HCT116 (cell line): Measurements from ENCODE around the gene NCOA6. TPM values are rescaled to one million over a fixed set of nuclear protein-coding genes. Genes with fewer than 3 reads are reported as not detected.

ENCODE experiments used
- ATAC-seq: fragments of 200-7000 bp; cut with Tn5 transposase; 2 replicates; pipeline ENCODE4 v1.9.1; 2020; ENCODE audit warnings: mild to moderate bottlenecking, moderate library complexity
- BruUV-seq: library from RNA; stranded (reverse); fragments of 400-500 nt; replicated peaks from 2 replicates; lab custom pipeline; 2021; lab: Mats Ljungman, UMichigan
- CTCF ChIA-PET: fragments of 300-600 bp; sonication (Branson Sonifier 250); formaldehyde crosslinking; loops from one replicate; lab custom pipeline; 2021; ENCODE audit warnings: antibody characterized with exemption; lab: Charles Lee
- POLR2A ChIA-PET: fragments of 300-600, 350-600 bp; sonication (Branson Sonifier 250); formaldehyde crosslinking; loops from one replicate; lab custom pipeline; 2021; ENCODE audit warnings: antibody characterized with exemption; lab: Charles Lee
- RAD21 ChIA-PET, 2 experiments: fragments of 300-600 bp; sonication (Branson Sonifier 250); formaldehyde crosslinking; loops; one replicate each; lab custom pipeline; 2023; ENCODE audit warnings: low total read pairs in 2 of 2; ENCODE audit not compliant: uncharacterized antibody in 2 of 2, unreplicated experiment in 2 of 2, low non-redundant PET in 1 of 2; lab: Charles Lee
- DNase-seq: peaks from one replicate; pipeline ENCODE4 v3.0.0-alpha.2; 2010; ENCODE audit warnings: low read depth, low spot score
- H2AFZ ChIP-seq: fragments of 200-600 bp; shearing (Covaris generic), sonication (generic); 2 replicates; pipeline ENCODE4 v1.6.1; 2017; ENCODE audit warnings: low read depth, mixed run types, mixed read lengths, antibody characterized with exemption, low read length; ENCODE audit not compliant: poor library complexity, severe bottlenecking
- H3K27ac ChIP-seq: 2 replicates; pipeline ENCODE4 v1.5.1; 2012; ENCODE audit warnings: low read depth, low read length
- H3K27me3 ChIP-seq: fragments of 200-600 bp; sonication (generic); 2 replicates; pipeline ENCODE4 v1.6.1; 2016; ENCODE audit warnings: mixed run types, low read length, mixed read lengths; ENCODE audit not compliant: insufficient read depth
- H3K36me3 ChIP-seq, 2 experiments: fragments of 200-500 bp in 1 of 2; fragments of 200-600 bp in 1 of 2; sonication (Bioruptor generic) in 1 of 2; sonication (generic) in 1 of 2; 2 replicates each; pipeline versions ENCODE4 v1.5.1 to v1.6.1; 2014 to 2016; ENCODE audit warnings: low read length in 2 of 2, inconsistent platforms in 1 of 2, mixed read lengths in 1 of 2, mixed run types in 1 of 2; ENCODE audit not compliant: insufficient read depth in 2 of 2, control insufficient read depth in 1 of 2
- H3K4me1 ChIP-seq, 2 experiments: fragments of 200-600 bp in 1 of 2; sonication (generic) in 1 of 2; 2 replicates each; pipeline versions ENCODE4 v1.5.1 to v1.6.1; 2012 to 2017; ENCODE audit warnings: low read length in 2 of 2, inconsistent platforms in 1 of 2, mild to moderate bottlenecking in 1 of 2, mixed read lengths in 1 of 2, mixed run types in 1 of 2, moderate library complexity in 1 of 2; ENCODE audit not compliant: insufficient read depth in 2 of 2, control insufficient read depth in 1 of 2
- H3K4me2 ChIP-seq: fragments of 200-600 bp; sonication (generic); 2 replicates; pipeline ENCODE4 v1.6.1; 2017; ENCODE audit warnings: mixed run types, low read length, mixed read lengths
- H3K4me3 ChIP-seq, 2 experiments: fragments of 200-600 bp in 1 of 2; sonication (generic) in 1 of 2; replicated peaks in 1 of 2; 2 replicates each; pipeline ENCODE4 v1.5.1; 2011 to 2016; ENCODE audit warnings: low read length in 2 of 2, control low read depth in 1 of 2, low read depth in 1 of 2, mild to moderate bottlenecking in 1 of 2, mixed read lengths in 1 of 2, mixed run types in 1 of 2
- H3K79me2 ChIP-seq: fragments of 200-600 bp; sonication (generic); 2 replicates; pipeline ENCODE4 v1.6.1; 2017; ENCODE audit warnings: mild to moderate bottlenecking, mixed run types, low read length, moderate library complexity, mixed read lengths; ENCODE audit not compliant: insufficient read depth
- H3K9ac ChIP-seq: fragments of 200-600 bp; sonication (generic); 2 replicates; pipeline ENCODE4 v1.6.1; 2016; ENCODE audit warnings: low read length, mixed read lengths
- H3K9me2 ChIP-seq: fragments of 200-600 bp; sonication (generic), shearing (Covaris generic); 2 replicates; pipeline ENCODE4 v1.6.1; 2017; ENCODE audit warnings: mixed run types, mild to moderate bottlenecking, moderate library complexity; ENCODE audit not compliant: insufficient read depth
- H3K9me3 ChIP-seq, 2 experiments: fragments of 200-500 bp in 1 of 2; fragments of 200-600 bp in 1 of 2; sonication (Bioruptor generic) in 1 of 2; sonication (generic) in 1 of 2; 2 replicates each; pipeline ENCODE4 v1.6.1; 2014 to 2017; ENCODE audit warnings: low read length in 2 of 2, mixed read lengths in 2 of 2, inconsistent platforms in 1 of 2, low read depth in 1 of 2, mild to moderate bottlenecking in 1 of 2, mixed run types in 1 of 2, moderate library complexity in 1 of 2; ENCODE audit not compliant: control insufficient read depth in 1 of 2, insufficient read depth in 1 of 2
- H4K20me1 ChIP-seq: fragments of 200-600 bp; sonication (generic), shearing (Covaris generic); 2 replicates; pipeline ENCODE4 v1.6.1; 2017; ENCODE audit warnings: mixed run types, mild to moderate bottlenecking, moderate library complexity; ENCODE audit not compliant: insufficient read depth
- ATF3 ChIP-seq: IDR thresholded peaks from 2 replicates; pipeline ENCODE4 v1.6.1; 2012
- CBX3 ChIP-seq: IDR thresholded peaks from 2 replicates; pipeline ENCODE4 v1.6.1; 2012; ENCODE audit warnings: low read depth
- CEBPB ChIP-seq: IDR thresholded peaks from 2 replicates; pipeline ENCODE4 v1.6.1; 2012; ENCODE audit warnings: low read depth
- EGR1 ChIP-seq: IDR thresholded peaks from 2 replicates; pipeline ENCODE4 v1.6.1; 2012; ENCODE audit warnings: low read depth
- ELF1 ChIP-seq: IDR thresholded peaks from 2 replicates; pipeline ENCODE4 v1.6.1; 2012; ENCODE audit warnings: low read depth, borderline replicate concordance
- EZH2 ChIP-seq: fragments of 200-600 bp; sonication (generic); IDR thresholded peaks from 2 replicates; pipeline ENCODE4 v1.6.1; 2017; ENCODE audit warnings: antibody characterized with exemption, mixed run types
- EZH2phosphoT487 ChIP-seq: fragments of 200-600 bp; IDR thresholded peaks from 2 replicates; pipeline ENCODE4 v1.6.1; 2018; ENCODE audit warnings: antibody characterized with exemption, borderline replicate concordance
- FOSL1 ChIP-seq: IDR thresholded peaks from 2 replicates; pipeline ENCODE4 v1.6.1; 2012; ENCODE audit warnings: low read depth
- MAX ChIP-seq: IDR thresholded peaks from 2 replicates; pipeline ENCODE4 v1.6.1; 2012
- POLR2AphosphoS5 ChIP-seq: IDR thresholded peaks from 2 replicates; pipeline ENCODE4 v1.6.1; 2011; ENCODE audit warnings: mild to moderate bottlenecking, low read depth, low read length, moderate library complexity
- RAD21 ChIP-seq: IDR thresholded peaks from 2 replicates; pipeline ENCODE4 v1.6.1; 2012; ENCODE audit warnings: low read depth, mild to moderate bottlenecking
- REST ChIP-seq: IDR thresholded peaks from 2 replicates; pipeline ENCODE4 v1.6.1; 2012; ENCODE audit warnings: low read depth
- SIN3A ChIP-seq: IDR thresholded peaks from 2 replicates; pipeline ENCODE4 v1.6.1; 2012; ENCODE audit warnings: low read depth
- SP1 ChIP-seq: IDR thresholded peaks from 2 replicates; pipeline ENCODE4 v1.6.1; 2012; ENCODE audit warnings: low read depth
- SRF ChIP-seq: IDR thresholded peaks from 2 replicates; pipeline ENCODE4 v1.6.1; 2012; ENCODE audit warnings: low read depth
- TCF7L2 ChIP-seq: IDR thresholded peaks from 2 replicates; pipeline ENCODE4 v1.7.0; 2011; ENCODE audit warnings: borderline replicate concordance, inconsistent platforms; ENCODE audit not compliant: insufficient read depth, insufficient read length; ENCODE audit errors: extremely low read depth
- YY1 ChIP-seq: IDR thresholded peaks from 2 replicates; pipeline ENCODE4 v1.6.1; 2011; ENCODE audit warnings: low read length, low read depth, moderate library complexity, mild to moderate bottlenecking; ENCODE audit not compliant: insufficient replicate concordance; ENCODE audit errors: extremely low read depth
- ZFX ChIP-seq: fragments of 450-650 bp; IDR thresholded peaks from 2 replicates; pipeline ENCODE4 v1.6.1; 2017
- ZNF274 ChIP-seq: fragments of 200-500 bp; sonication (Bioruptor generic); IDR thresholded peaks from 2 replicates; pipeline ENCODE4 v1.6.1; 2014; ENCODE audit warnings: mild to moderate bottlenecking, low read depth, low read length, inconsistent platforms
- intact Hi-C: fragments of 100-400 bp; cut with micrococcal nuclease; formaldehyde crosslinking; loops from 2 replicates; pipeline ENCODE4 v1.10.0; 2022
- total RNA-seq: library from RNA; stranded (reverse); gene quantifications from one replicate; pipeline ENCODE4 v1.2.1, GENCODE V29; 2021; ENCODE audit not compliant: unreplicated experiment
- TF ChIP-seq, protein P1 (sequence below): IDR thresholded peaks from 2 replicates; pipeline ENCODE4 v1.6.1; 2011; ENCODE audit warnings: mild to moderate bottlenecking, low read length, moderate library complexity; ENCODE audit not compliant: insufficient replicate concordance; ENCODE audit errors: extremely low read depth

NCOA6 gene
- total RNA-seq, 1 experiment from 2014 or later, result 24.8 TPM

GRCh38 chr20:34773726-34774125 is 51.7 kb downstream of the NCOA6 start:
- POLR2A ChIA-PET, result no interaction called here
- Histone ChIP-seq H3K4me3 (no peak overlapping the region), H3K4me2 (no peak overlapping the region), H3K4me1 (no peaks in the 10 kb centered on the region), H3K9me2 (no peaks in the 10 kb centered on the region), H3K79me2 (no peaks in the 10 kb centered on the region), H2AFZ (no peak overlapping the region), H4K20me1 (no peaks in the 10 kb centered on the region), H3K9ac (no peak overlapping the region), H3K36me3 (peaks cover 18 to 22% of the 10 kb centered on the region in 2 experiments; a peak in 3 of 4 replicates), H3K27ac (no peak overlapping the region), H3K27me3 (no peaks in the 10 kb centered on the region), H3K9me3 (no peaks in the 10 kb centered on the region)
- BruUV-seq, result no TSS peak
- DNase-seq (no peak), ATAC-seq (no peak)
- intact Hi-C loops, result no loop called here
- CTCF ChIA-PET, result no interaction called here
- RAD21 ChIA-PET, result no interaction called here
- no peak for TF ChIP-seq ZFX
- no peak for TF ChIP-seq ZNF274
- TF ChIP-seq EZH2phosphoT487, result no peak
- no peak for TF ChIP-seq ATF3
- no peak for TF ChIP-seq FOSL1
- no peak for TF ChIP-seq CEBPB
- TF ChIP-seq MAX, result no peak
- TF ChIP-seq YY1, result no peak
- TF ChIP-seq TCF7L2, result no peak
- no peak for TF ChIP-seq REST
- no peak for TF ChIP-seq RAD21
- no peak for TF ChIP-seq ELF1
- TF ChIP-seq POLR2AphosphoS5, result no peak
- TF ChIP-seq EZH2, result no peak
- no peak for TF ChIP-seq EGR1
- TF ChIP-seq SRF, result no peak
- TF ChIP-seq SIN3A, result no peak
- TF ChIP-seq, protein P1, sequence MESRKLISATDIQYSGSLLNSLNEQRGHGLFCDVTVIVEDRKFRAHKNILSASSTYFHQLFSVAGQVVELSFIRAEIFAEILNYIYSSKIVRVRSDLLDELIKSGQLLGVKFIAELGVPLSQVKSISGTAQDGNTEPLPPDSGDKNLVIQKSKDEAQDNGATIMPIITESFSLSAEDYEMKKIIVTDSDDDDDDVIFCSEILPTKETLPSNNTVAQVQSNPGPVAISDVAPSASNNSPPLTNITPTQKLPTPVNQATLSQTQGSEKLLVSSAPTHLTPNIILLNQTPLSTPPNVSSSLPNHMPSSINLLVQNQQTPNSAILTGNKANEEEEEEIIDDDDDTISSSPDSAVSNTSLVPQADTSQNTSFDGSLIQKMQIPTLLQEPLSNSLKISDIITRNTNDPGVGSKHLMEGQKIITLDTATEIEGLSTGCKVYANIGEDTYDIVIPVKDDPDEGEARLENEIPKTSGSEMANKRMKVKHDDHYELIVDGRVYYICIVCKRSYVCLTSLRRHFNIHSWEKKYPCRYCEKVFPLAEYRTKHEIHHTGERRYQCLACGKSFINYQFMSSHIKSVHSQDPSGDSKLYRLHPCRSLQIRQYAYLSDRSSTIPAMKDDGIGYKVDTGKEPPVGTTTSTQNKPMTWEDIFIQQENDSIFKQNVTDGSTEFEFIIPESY, result no peak
- TF ChIP-seq CBX3, result no peak
- TF ChIP-seq SP1, result no peak
